GM12874 (cell line): ENCODE measurements around the gene TFDP2.

Experiments
- TF ChIP-seq, protein P1 (sequence below): IDR thresholded peaks from 2 replicates; pipeline ENCODE4 v1.5.1; 2011; ENCODE audit warnings: low read depth, mild to moderate bottlenecking, control low read depth, low read length, moderate library complexity; ENCODE audit not compliant: insufficient read depth

TFDP2 gene

DNA sequence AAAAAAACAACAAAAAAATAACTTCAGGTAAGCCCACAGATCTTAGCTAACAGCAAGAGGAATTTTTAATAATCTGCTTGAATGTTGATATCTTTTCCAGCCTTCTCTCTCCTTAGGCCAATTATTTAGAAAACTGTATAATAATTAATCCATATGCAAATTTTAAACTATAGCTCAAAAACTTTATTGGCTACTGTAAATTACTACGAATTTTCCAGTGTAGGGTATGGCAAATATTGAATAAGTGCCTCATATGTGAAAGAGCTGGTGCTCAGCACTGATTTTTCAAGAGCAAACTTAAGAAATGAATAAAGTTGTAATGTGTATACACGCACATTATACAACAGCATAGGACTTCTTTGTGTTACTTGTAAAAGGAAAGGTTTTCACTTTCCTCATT lies 123.0 kb downstream of the TFDP2 start:
- TF ChIP-seq, protein P1, sequence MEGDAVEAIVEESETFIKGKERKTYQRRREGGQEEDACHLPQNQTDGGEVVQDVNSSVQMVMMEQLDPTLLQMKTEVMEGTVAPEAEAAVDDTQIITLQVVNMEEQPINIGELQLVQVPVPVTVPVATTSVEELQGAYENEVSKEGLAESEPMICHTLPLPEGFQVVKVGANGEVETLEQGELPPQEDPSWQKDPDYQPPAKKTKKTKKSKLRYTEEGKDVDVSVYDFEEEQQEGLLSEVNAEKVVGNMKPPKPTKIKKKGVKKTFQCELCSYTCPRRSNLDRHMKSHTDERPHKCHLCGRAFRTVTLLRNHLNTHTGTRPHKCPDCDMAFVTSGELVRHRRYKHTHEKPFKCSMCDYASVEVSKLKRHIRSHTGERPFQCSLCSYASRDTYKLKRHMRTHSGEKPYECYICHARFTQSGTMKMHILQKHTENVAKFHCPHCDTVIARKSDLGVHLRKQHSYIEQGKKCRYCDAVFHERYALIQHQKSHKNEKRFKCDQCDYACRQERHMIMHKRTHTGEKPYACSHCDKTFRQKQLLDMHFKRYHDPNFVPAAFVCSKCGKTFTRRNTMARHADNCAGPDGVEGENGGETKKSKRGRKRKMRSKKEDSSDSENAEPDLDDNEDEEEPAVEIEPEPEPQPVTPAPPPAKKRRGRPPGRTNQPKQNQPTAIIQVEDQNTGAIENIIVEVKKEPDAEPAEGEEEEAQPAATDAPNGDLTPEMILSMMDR, result no peak

DNA sequence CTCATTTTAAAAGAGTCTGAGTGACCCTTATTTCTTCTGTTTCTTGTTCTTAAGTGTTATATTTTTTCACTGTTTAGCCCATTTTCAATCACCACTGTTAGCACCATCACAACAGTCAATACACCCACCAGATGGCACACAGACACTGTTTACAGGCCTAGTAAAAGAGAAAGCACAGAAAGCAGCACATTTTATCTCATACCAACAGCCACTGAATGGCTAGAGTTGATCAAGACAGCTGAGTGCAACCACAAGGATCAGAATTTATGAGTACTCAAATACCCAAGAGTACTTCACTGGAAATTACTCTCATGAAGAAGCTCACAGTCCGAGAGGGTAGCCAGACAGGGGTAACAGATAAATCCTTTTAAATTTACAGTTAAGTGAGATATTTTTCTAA lies 127.0 kb downstream of the TFDP2 start:
- TF ChIP-seq, protein P1, result peak; percentile 30

DNA sequence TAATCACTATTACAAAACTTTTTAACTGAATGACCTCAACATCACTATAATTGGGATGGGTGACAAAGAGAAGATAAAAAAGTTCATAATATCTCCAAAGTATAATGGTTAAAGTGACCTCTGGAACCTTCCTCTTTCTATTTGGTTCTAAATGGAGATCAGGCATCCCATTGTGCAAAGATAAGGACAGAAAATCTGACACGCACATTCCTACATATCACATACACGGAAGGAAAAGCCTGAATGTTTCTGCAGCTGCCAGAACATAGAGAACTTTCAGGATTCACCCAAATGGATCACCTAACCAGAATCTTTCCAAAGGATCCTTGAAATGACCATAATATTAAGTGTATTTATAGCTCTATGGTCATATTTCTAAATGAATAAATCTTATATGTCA lies 128.2 kb downstream of the TFDP2 start:
- TF ChIP-seq, protein P1, result no peak

DNA sequence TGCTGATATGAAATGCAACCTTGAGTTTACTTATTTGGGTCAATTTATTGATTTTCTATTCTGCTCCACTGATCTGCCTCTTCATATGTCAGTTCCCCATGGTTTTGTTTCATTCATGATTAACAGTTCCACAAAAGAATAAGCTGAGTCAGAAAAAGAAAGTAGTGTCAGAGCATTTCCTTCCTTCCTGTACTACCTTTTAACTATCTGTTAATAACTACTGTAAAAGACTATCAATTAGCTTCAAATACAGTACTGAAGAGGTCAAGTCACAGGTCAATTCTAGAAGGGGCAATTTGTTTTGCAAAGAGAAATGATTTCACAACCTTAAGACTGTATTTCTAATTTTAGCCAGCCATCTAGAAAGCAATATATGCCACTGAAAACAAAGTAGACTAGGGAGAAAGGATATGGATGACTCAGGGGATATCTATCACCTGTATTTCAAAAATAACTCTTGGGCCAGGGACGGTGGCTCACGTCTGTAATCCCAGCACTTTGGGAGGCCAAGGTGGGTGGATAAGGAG lies 129.5 kb downstream of the TFDP2 start:
- TF ChIP-seq, protein P1, result no peak

DNA sequence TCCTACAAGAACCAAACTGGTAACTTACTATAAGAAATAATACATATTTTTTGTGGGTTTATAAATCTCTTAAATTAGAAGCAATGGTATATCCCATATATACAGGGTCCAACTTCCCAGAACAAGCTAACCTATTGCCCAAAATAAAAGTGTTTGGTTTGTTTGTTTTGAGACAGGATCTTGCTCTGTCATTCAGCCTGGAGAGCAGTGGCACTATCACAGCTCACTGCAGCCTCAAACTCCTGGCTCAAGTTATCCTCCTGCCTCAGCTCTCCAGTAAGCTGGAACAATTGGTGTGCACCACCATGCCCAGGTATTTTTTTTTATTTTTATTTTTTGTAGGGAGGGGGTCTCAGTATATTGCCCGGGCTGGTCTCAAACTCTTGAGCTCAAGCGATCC lies 135.4 kb downstream of the TFDP2 start:
- TF ChIP-seq, protein P1, result no peak

DNA sequence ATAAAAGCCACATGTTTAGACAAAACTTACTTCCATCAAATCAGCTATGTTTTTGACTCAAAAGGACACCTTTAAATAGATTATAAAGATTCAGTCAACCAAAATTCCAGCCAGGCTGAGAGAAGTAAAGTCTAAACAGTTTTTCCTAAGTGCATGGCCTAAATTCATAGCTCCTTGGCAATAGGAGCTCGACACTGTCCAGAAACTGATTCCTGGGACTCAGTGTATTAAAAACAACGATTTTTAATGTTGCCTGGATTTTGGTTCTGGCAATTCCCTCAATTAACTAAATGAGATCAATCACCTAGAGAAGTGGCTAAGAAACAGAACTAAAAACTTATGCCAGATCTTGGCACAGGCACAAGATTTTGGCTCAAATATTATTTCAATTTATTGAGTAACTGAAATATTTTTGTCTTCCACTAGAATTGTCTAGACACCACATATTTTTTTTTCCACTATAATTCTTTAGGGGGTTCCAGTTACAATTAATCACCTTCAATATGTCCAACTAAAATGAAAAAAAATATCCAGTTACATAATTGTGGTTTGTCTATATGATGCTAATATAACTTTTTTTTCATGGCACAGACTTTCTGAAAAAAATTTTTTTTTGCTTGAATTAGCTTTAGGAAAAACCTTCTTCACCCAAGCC lies 135.9 kb downstream of the TFDP2 start:
- TF ChIP-seq, protein P1, result no peak

DNA sequence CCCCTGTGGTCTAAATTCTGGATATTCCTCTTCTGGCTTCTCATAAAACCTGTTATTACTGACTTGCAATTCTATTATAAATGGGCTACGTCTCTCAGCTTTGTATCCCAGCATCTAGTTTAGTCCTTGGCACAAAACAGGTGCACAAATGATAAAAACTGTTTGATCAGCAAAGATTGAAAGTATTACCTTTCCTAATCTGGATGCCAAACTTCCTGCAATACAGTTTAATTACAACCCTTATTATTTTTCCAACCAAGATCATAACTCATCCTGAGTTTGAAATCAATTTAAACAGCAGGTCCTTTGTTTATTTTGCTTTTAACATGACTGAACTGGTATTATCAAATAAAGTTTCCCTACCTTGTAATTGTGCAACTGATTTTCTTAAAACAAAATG lies 140.3 kb downstream of the TFDP2 start:
- TF ChIP-seq, protein P1, result no peak
